Esophagus squamous epithelium (tissue), 4 donors: ENCODE measurements around the gene ALDOC.
"Not testable (repeated sequence)": the region's sequence is repeated elsewhere in the genome, so short reads cannot be mapped to it uniquely, and the experiment has no call there.

ENCODE experiments used
- POLR2A ChIP-seq, 4 donors: fragments of 450-650 bp; IDR thresholded peaks; one replicate each; pipeline ENCODE4 v1.6.1; 2017; ENCODE audit warnings: antibody characterized with exemption in 4 of 4, mild to moderate bottlenecking in 4 of 4, moderate library complexity in 3 of 4
- TF ChIP-seq, protein P1 (sequence below), 6 experiments: fragments of 450-650 bp in 4 of 6; fragments of 200-600 bp in 2 of 6; sonication (generic) in 2 of 6; IDR thresholded peaks; one replicate each; pipeline ENCODE4 v1.5.1; 2016 to 2019; ENCODE audit warnings: antibody characterized with exemption in 6 of 6, mild to moderate bottlenecking in 4 of 6, moderate library complexity in 4 of 6

DNA sequence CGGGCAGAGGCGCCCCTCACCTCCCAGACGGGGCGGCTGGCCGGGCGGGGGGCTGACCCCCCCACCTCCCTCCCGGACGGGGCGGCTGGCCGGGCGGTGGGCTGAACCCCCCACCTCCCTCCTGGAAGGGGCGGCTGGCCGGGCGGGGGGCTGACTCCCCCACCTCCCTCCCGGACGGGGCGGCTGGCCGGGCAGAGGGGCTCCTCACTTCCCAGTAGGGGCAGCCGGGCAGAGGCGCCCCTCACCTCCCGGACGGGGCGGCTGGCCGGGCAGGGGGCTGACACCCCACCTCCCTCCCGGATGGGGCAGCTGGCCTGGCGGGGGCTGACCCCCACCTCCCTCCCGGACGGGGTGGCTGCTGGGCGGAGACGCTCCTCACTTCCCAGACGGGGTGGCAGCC is 27.3 kb upstream of the ALDOC start:
- TF ChIP-seq, protein P1, sequence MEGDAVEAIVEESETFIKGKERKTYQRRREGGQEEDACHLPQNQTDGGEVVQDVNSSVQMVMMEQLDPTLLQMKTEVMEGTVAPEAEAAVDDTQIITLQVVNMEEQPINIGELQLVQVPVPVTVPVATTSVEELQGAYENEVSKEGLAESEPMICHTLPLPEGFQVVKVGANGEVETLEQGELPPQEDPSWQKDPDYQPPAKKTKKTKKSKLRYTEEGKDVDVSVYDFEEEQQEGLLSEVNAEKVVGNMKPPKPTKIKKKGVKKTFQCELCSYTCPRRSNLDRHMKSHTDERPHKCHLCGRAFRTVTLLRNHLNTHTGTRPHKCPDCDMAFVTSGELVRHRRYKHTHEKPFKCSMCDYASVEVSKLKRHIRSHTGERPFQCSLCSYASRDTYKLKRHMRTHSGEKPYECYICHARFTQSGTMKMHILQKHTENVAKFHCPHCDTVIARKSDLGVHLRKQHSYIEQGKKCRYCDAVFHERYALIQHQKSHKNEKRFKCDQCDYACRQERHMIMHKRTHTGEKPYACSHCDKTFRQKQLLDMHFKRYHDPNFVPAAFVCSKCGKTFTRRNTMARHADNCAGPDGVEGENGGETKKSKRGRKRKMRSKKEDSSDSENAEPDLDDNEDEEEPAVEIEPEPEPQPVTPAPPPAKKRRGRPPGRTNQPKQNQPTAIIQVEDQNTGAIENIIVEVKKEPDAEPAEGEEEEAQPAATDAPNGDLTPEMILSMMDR (IDR thresholded peaks at IDR 0.05): not testable (repeated sequence)
- TF ChIP-seq POLR2A (IDR thresholded peaks at IDR 0.05): not testable (repeated sequence)
